Hepatocyte (in vitro differentiated cells): ENCODE measurements around the gene AAR2.

ENCODE experiments used
- CTCF ChIP-seq: fragments of 200-600 bp; sonication (generic); IDR thresholded peaks from 2 replicates; pipeline ENCODE4 v1.5.1; 2016; ENCODE audit warnings: antibody characterized with exemption, mild to moderate bottlenecking; ENCODE audit not compliant: poor library complexity
- EZH2 ChIP-seq: fragments of 200-600 bp; sonication (generic); IDR thresholded peaks from 2 replicates; pipeline ENCODE4 v1.6.1; 2016; ENCODE audit warnings: antibody characterized with exemption, mild to moderate bottlenecking, borderline replicate concordance
- EZH2phosphoT487 ChIP-seq: fragments of 200-600 bp; sonication (generic); IDR thresholded peaks from one replicate; pipeline ENCODE4 v1.6.1; 2018; ENCODE audit warnings: antibody characterized with exemption, mild to moderate bottlenecking, low read depth, moderate library complexity; ENCODE audit not compliant: unreplicated experiment, severe bottlenecking

- no peak for TF ChIP-seq CTCF
- TF ChIP-seq EZH2 = no peak
- TF ChIP-seq EZH2phosphoT487 = no peak
These were observed 35.1 kb upstream of the AAR2 start for GRCh38 chr20:36201198-36201597.
